Keratinocyte (primary cell): ENCODE measurements around the gene NAP1L5. TPM values are rescaled to one million over a fixed set of nuclear protein-coding genes. Genes with fewer than 3 reads are reported as not detected.
A peak's percentile ranks its signal among the peaks of the same experiment; 100 is the strongest.

ENCODE experiments used
- DNase-seq: peaks from one replicate; pipeline ENCODE4 v3.0.0-alpha.2; 2011; ENCODE audit warnings: low read depth, missing footprints, low spot score
- FAIRE-seq: peaks from 2 replicates; lab custom pipeline; 2011; peaks lifted over from hg19 to GRCh38; lab: Jason Lieb, UNC
- H2AFZ ChIP-seq: 2 replicates; pipeline ENCODE4 v1.6.0; 2012; ENCODE audit warnings: low read length, control low read depth, inconsistent platforms; ENCODE audit not compliant: control insufficient read depth
- H3K27ac ChIP-seq: 2 replicates; pipeline ENCODE4 v1.5.1; 2011; ENCODE audit warnings: low read length; ENCODE audit not compliant: control insufficient read depth, insufficient read depth
- H3K27me3 ChIP-seq: 3 replicates; pipeline ENCODE4 v1.6.0; 2011; ENCODE audit warnings: low read length; ENCODE audit not compliant: control insufficient read depth, insufficient read depth; ENCODE audit errors: extremely low read depth
- H3K36me3 ChIP-seq, 2 experiments: 2 replicates in 1 of 2; 3 replicates in 1 of 2; pipeline ENCODE4 v1.5.1; 2011; ENCODE audit warnings: low read length in 2 of 2, mild to moderate bottlenecking in 1 of 2; ENCODE audit not compliant: control insufficient read depth in 2 of 2, insufficient read depth in 2 of 2; ENCODE audit errors: extremely low read depth in 1 of 2
- H3K4me1 ChIP-seq: 3 replicates; pipeline ENCODE4 v1.5.1; 2011; ENCODE audit warnings: low read length; ENCODE audit not compliant: control insufficient read depth, insufficient read depth; ENCODE audit errors: extremely low read depth
- H3K4me2 ChIP-seq: 3 replicates; pipeline ENCODE4 v1.6.0; 2011; ENCODE audit warnings: low read depth, low read length; ENCODE audit not compliant: control insufficient read depth, insufficient read depth; ENCODE audit errors: extremely low read depth
- H3K4me3 ChIP-seq, 3 experiments: fragments of 200-600 bp in 1 of 3; sonication (generic) in 1 of 3; 2 replicates in 2 of 3; 3 replicates in 1 of 3; pipeline ENCODE4 v1.5.1; 2011 to 2016; ENCODE audit warnings: low read length in 3 of 3, mild to moderate bottlenecking in 3 of 3, control low read depth in 2 of 3, inconsistent platforms in 1 of 3, low read depth in 1 of 3, mixed read lengths in 1 of 3, mixed run types in 1 of 3, moderate library complexity in 1 of 3; ENCODE audit not compliant: control insufficient read depth in 2 of 3, insufficient read depth in 2 of 3; ENCODE audit errors: extremely low read depth in 1 of 3
- H3K79me2 ChIP-seq: 2 replicates; pipeline ENCODE4 v1.6.0; 2012; ENCODE audit warnings: low read length; ENCODE audit not compliant: control insufficient read depth, insufficient read depth
- H3K9ac ChIP-seq: 3 replicates; pipeline ENCODE4 v1.6.0; 2011; ENCODE audit warnings: low read length; ENCODE audit not compliant: control insufficient read depth, insufficient read depth; ENCODE audit errors: extremely low read depth
- H3K9me1 ChIP-seq: 3 replicates; pipeline ENCODE4 v1.6.0; 2011; ENCODE audit warnings: low read length; ENCODE audit not compliant: control insufficient read depth, insufficient read depth; ENCODE audit errors: extremely low read depth
- H3K9me3 ChIP-seq: 2 replicates; pipeline ENCODE4 v1.5.1; 2012; ENCODE audit warnings: low read depth, low read length; ENCODE audit not compliant: control insufficient read depth
- H4K20me1 ChIP-seq: 3 replicates; pipeline ENCODE4 v1.6.0; 2011; ENCODE audit warnings: low read length; ENCODE audit not compliant: control insufficient read depth, insufficient read depth; ENCODE audit errors: extremely low read depth
- CTCF ChIP-seq, 3 experiments: IDR thresholded peaks in 1 of 3; conservative IDR thresholded peaks in 1 of 3; optimal IDR thresholded peaks in 1 of 3; 2 replicates in 2 of 3; 3 replicates in 1 of 3; pipeline versions ENCODE3 to v1.5.1; 2011; ENCODE audit warnings: low read length in 3 of 3, mild to moderate bottlenecking in 3 of 3, moderate library complexity in 2 of 3, control low read depth in 1 of 3, inconsistent platforms in 1 of 3; ENCODE audit not compliant: insufficient read depth in 2 of 3; ENCODE audit errors: extremely low read depth in 1 of 3
- EZH2 ChIP-seq: IDR thresholded peaks from one replicate; pipeline ENCODE4 v1.6.1; 2012; ENCODE audit warnings: inconsistent platforms, mild to moderate bottlenecking, low read length, moderate library complexity
- dilution Hi-C: fragments of 300-500 bp; cut with MboI; formaldehyde crosslinking; loops from one replicate; pipeline ENCODE4 v1.7.0; 2020; ENCODE audit warnings: low sequenced_read_pairs; ENCODE audit not compliant: extremely low pct_ligation_motif_present
- polyA plus RNA-seq, 5 experiments: library from polyadenylated mRNA; depleted of rRNA in 3 of 5; stranded (reverse) in 3 of 5; stranded (forward) in 1 of 5; unstranded in 1 of 5; fragments of >200 nt; gene quantifications; 1 replicate in 1 of 5; 2 replicates in 3 of 5; 3 replicates in 1 of 5; pipeline versions ENCODE4 v1.2.1 to v1.2.3, GENCODE V29; 2011 to 2012; ENCODE audit warnings: missing spikeins in 2 of 5, low read depth in 1 of 5, low replicate concordance in 1 of 5

Gene NAP1L5
- polyA plus RNA-seq, 1 donor (not counting 4 experiments of a cell fraction or from before 2014, with no cell fraction given) = 1.8 TPM

- Histone ChIP-seq H3K27me3 (no peaks in the 10 kb centered on the region), H3K36me3 (peaks cover 0 to 4% of the 10 kb centered on the region in 2 experiments), H3K4me2 (peak overlapping the region; percentile 63), H4K20me1 (no peaks in the 10 kb centered on the region), H3K79me2 (no peaks in the 10 kb centered on the region), H3K9me1 (no peaks in the 10 kb centered on the region), H3K4me3 (peak overlapping the region; percentile 32 to 74 (median 68)), H2AFZ (peak overlapping the region; percentile 11), H3K27ac (no peak overlapping the region), H3K9me3 (no peaks in the 10 kb centered on the region), H3K9ac (peak overlapping the region; percentile 49), H3K4me1 (peaks cover 2% of the 10 kb centered on the region)
- DNase-seq (no peak), FAIRE-seq (no peak)
- TF ChIP-seq EZH2 (no peak), CTCF (optimal IDR thresholded peaks at IDR 0.05 in 1 of 3, IDR thresholded peaks at IDR 0.05 in 1 of 3, conservative IDR thresholded peaks at IDR 0.05 in 1 of 3; ENCODE audit: extremely low read depth in 1 of 3, insufficient read depth in 2 of 3, low read length in 3 of 3) (no peak)
- dilution Hi-C loops = no loop called here
These were observed 488 bp downstream of the NAP1L5 start for GRCh38 chr4:88697141-88697540.

GRCh38 chr4:88696630-88697029 is 999 bp downstream of the NAP1L5 start:
- no peak for TF ChIP-seq CTCF (optimal IDR thresholded peaks at IDR 0.05 in 1 of 3, IDR thresholded peaks at IDR 0.05 in 1 of 3, conservative IDR thresholded peaks at IDR 0.05 in 1 of 3; ENCODE audit: extremely low read depth in 1 of 3, insufficient read depth in 2 of 3, low read length in 3 of 3)
- TF ChIP-seq EZH2 = no peak
- no peaks in the 10 kb centered on the region for H3K79me2 ChIP-seq
- DNase-seq = no peak
- no peak overlapping the region for H2AFZ ChIP-seq
- H3K27ac ChIP-seq = no peak overlapping the region
- peaks cover 0 to 4% of the 10 kb centered on the region in 2 experiments for H3K36me3 ChIP-seq
- peak overlapping the region; percentile 49 for H3K9ac ChIP-seq
- H3K4me1 ChIP-seq = peaks cover 2% of the 10 kb centered on the region
- no peaks in the 10 kb centered on the region for H3K9me1 ChIP-seq
- FAIRE-seq = peak; percentile 61
- H4K20me1 ChIP-seq = no peaks in the 10 kb centered on the region
- no peaks in the 10 kb centered on the region for H3K27me3 ChIP-seq
- no peaks in the 10 kb centered on the region for H3K9me3 ChIP-seq
- H3K4me2 ChIP-seq = peak overlapping the region; percentile 63
- H3K4me3 ChIP-seq = peak overlapping the region in 1 of 3 experiments; percentile 68
- dilution Hi-C loops = no loop called here
